HG02763 (cell line): Measurements from ENCODE around the gene EIF3L.

Source experiments
- ATAC-seq: cut with Tn5 transposase; IDR thresholded peaks from one replicate; pipeline ENCODE4 v1.9.1; 2021; ENCODE audit warnings: mild to moderate bottlenecking, moderate library complexity; ENCODE audit not compliant: unreplicated experiment

The EIF3L gene

DNA sequence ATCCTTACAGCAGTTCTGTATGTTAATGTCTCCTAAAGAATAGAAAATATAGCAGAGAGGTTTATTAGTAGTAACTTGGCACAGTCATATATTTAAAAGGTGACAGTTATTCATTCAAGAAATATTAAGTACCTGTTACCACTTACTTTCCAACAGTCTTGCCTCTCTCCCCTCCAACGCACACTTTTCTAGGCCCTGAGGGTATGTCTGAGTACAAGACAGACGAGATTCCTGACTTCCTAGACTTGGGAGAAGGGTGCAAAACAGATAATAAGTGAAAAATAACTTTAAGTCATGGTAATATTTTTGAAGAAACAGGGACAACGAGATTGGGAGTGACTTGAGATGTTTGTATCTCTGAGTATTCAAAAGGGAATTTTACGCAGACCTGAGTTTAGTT, 1.6 kb downstream of the EIF3L start:
- no peak for ATAC-seq

DNA sequence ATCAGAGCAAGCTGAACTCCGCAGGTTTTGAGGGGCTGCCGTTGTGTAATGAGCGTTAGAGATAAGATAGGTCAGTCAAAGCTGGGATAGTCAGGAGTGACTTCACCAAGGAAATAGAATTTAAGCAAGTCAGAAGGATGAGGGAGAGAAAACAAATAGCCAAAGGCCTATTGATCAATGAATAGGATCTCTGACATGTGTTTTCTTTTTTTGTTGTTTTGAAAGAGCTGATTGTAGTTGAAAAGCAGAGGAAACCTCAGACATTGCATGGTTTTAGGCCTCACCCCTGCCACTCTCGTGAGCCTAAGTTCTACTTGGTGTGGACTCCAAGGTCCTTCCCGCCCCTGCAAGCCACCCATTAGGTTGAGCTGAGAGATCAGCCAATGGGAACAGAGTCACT, 3.2 kb downstream of the EIF3L start:
- no peak for ATAC-seq

DNA sequence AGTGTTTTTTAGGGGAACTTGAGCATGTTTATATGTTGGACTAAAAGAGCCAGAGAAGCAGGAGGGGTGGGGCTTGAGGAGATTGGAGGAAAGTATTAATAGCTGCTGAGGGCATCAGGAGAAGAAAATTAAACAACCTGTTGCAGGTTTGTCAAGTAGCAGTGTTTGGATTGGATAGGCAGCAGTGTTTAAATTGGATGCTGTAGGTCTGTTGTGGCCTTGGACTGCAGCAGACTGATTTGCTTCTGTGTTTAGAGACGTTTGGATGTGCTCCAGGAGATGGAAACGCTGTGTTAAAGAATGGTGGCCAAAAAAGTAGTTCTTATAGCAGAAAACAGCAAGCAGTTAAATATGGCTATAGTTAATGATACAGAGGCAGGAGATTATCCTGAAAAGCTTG, 5.7 kb downstream of the EIF3L start:
- no peak for ATAC-seq

DNA sequence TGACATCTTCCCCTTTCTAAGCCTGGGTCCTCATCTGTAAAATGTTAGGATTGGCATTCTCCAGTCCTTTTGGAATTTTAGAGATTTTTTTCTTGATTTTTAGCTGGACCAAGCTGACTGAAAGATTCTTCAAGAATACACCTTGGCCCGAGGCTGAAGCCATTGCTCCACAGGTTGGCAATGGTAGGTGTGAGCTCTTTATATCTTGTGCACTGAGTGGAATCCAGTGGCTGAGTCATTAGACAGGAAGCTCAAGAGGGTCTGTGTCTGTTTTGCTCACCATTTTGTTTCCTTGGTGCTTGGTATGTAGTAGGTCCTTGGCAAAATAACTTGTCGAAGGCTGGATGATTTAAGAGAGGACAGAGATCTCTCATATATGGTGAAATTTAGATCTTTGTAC, 6.2 kb downstream of the EIF3L start:
- no peak for ATAC-seq

DNA sequence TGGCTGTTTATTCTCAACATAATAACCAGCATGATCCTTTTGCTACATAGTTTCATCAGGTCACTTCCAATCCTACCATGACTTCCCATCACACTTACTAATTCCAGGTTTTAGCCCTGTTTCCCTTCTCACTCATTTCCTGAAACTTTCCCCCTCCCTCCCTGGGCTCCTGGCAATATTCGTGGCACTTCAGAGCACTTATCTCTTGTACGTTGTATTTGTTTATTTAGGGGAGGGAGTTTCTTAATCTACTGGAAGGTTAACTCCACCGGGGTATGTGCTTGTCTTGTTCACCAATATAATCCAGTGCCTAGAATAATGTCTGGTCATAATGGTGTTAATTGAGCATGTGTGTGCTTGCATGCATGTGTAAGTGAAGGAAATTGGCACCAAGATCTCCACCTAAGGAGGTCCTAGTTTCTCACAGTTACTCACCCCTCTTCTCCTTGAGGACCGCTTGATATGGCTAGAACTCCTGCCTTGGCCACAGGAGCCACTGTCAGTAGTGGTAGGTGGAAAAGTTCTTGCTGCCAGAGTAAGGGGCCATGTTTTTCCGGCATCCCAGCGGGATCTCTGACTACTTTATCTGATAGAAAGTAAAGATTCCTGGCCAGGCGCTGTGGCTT, 11.7 kb downstream of the EIF3L start:
- ATAC-seq, result no peak

DNA sequence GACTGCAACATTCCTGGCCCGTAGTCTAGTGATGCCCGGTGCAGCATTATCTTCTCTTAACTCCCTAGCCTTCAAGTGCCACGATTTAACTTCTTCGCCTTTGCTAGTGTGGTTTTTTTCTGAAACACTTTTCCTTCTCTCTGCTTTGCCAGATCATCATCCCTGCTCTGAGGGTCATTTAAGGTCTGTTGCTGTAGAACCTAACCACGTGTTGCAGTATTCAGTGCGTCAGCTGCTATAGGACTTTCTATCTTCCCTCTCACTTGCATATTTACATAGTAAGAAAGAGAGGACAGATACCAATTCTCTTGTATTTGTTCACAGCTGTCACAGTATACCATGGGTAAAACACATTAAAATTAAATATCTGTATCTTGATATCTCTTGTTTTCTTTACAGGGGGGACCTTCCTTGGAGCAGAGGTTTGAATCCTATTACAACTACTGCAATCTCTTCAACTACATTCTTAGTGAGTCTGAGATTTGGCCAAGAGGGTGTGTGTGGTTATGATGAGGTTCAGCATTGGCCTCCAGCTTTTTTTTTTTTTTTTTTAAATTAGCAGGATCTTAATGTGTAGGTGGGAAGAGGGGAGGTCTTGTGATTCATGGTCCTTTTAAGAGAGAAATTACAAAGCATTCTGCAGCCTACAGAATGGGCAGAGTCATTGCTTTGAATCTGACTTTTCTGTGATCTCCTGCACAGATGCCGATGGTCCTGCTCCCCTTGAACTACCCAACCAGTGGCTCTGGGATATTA, 13.5 kb downstream of the EIF3L start:
- no peak for ATAC-seq

DNA sequence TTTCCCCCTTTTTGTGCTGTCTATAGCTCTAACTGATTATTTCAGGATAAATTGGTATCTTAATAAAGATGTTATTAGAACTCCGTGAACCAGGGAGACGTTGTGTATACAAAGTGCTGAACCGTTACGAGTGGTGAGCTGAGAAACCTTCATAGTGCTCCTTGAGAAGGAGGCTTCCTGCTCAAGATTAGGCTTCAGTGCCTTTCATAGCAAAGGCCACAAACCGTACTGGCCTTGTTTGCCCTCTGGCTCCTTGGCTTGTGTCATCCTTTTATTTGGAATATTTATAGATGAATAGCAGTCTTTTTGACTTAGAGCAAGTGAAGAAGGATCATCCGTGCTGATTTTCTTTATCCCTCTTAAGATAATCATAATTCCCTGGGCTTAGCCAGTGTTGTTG, 16.3 kb downstream of the EIF3L start:
- no peak for ATAC-seq

DNA sequence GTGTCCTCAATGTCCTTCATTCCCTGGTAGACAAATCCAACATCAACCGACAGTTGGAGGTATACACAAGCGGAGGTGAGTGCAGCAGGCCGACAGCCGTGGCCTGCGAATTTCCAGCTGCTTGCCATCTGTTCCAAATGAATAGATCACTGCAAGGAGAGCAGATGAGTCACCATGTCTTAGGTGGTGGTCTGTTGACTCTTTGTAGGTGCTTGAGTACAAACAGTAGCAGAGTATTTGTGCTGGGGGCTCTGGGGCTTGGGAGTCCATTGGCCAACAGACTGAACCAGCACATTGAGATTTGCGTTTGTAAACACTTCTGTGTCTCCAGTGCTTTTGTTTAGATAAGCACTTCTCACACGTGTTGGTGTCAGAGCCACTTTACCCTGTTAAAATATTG, 21.1 kb downstream of the EIF3L start:
- no peak for ATAC-seq

DNA sequence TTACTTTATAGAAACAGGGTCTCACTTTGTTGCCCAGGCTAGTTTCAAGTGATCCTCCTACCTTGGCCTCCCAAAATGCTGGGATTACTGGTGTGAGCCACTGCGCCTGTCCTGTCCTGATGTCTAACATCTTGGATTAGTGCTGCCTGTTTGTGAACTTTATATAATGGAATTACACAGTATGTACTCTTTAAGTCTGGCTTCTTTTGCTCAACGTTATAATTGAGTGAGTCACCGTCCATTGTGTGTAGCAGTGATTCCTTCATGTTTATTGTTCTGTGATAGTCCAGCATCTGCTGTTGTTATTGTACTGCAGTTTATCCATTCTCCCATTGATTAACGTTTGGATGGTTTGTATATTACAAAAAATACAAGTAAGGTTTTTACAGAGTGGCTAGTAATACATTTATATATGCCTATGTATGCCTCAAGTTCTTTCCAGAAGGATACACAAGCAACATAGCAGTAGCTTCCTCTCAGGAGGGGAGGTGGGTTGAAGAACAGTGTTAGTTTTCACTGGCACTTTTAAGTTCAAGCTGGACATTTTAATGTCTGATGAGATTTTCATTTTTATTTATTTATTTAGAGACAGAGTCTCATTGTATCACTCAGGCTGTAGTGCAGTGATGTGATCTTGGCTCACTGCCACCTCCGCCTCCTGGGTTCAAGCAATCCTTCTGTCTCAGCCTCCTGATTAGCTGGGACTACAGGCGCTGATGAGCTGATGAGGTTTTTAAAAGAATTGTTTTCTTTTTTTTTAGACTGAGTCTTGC, 31.6 kb downstream of the EIF3L start:
- ATAC-seq, result no peak

DNA sequence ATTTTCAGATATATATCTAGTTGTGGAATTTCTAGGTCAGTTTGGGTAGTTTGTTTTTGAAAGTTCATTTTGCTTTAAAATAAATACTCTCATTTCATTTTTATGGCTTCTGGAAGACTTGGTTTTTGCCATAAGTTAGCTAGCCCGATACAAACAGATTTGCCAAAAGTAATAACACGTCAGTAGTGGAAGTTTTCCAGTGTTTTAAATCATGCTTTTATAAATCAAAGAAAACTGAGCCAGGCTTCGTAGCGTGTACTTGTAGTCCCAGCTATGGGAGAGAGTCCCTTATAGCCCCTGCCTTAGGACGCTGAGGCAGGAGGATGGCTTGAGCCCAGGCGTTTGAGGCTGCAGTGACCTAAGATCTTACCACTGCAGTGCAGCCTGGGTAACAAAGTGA, 35.2 kb downstream of the EIF3L start:
- ATAC-seq, result no peak

DNA sequence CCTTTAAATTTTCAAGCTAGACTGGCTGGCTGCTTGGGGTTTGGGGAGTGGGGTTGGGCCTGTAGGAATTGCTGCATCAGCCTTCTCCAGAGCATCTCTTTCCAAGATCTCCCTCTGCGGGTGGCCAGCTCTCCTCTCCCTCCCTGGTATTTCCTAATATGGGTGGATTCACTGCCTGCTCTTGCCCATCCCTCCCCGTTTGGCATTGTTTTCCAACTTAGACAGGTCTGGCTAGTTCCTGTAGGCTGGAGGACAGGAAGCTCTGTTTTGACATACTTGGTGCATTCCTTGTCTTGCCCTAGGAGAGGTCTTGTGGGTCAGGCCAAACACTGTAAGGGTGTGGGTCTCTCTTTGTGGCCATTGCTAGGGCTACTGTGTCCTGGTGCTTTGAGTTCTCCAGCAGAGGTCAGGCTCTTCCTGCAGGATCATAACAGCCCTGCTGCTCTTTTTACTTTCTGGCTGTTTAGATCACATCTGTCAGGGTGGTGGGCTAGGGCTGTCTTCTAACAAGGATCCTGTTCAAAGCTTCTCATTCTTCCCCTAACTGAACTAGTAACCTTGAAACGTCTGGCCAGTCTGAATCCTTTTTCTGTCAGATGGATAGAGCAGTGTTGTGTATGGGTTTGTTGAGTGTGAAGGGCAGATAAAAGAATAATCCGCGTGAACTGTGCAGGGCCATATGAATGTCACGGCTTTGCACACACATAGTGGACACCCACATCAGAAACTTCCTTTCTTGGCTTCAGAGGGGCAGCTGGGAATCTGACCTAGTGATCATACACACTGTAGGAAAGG, 38.6 kb downstream of the EIF3L start:
- ATAC-seq, result no peak

DNA sequence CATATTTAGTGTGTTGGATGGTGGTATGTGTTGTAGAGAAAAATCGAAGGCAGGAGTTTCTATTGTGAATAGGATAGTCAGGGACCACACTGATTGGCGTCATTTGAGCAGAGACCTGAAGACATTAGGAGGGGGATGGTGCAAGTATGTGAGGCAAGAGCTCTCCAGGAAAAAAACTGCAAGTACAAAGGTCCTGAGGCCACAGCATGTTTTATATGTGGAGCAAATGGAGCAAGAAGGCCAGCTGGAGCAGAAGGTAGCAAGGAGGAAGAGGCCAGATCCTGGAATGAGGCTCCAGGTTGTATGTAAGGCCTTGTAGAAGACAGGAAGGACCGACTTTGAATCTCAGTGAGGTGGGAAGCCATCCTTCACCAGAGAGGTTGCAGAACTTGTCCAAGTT, 42.7 kb downstream of the EIF3L start:
- no peak for ATAC-seq

DNA sequence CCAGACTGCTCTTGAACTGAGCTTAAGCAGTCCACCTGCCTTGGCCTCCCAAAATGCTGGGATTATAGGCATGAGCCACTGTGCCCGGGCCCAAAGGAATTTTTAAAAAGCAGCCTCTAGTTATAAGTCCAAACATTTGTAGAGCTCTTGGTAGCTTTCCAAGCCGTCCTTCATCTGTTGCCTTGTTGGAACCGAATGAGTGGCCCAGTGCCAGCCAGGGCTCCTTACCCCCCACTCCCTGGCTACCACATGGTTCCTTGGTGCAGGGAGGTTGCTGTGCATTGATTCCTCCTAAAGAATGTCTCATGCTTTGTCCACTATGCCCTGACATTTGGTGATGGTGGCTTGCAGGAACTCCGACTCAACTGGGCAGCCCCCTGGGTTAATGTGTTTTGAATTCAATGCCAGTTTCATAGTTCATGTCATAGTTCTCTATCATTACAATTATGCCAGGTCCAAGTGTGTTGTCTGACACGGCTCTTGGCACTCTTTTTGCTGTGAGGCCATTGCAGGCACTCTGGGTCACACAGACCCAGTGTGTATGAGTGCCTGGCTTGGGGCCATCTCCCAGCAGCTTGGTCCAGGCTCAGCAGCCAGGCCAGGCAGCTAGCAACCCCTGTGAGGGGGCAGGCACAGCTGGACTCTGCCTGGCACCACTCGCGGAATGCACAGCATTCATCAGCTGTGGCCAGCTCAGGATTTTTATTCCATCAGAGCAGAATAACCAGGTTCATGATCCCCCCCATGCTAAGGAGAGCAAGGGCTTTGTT, 43.5 kb downstream of the EIF3L start:
- no peak for ATAC-seq

DNA sequence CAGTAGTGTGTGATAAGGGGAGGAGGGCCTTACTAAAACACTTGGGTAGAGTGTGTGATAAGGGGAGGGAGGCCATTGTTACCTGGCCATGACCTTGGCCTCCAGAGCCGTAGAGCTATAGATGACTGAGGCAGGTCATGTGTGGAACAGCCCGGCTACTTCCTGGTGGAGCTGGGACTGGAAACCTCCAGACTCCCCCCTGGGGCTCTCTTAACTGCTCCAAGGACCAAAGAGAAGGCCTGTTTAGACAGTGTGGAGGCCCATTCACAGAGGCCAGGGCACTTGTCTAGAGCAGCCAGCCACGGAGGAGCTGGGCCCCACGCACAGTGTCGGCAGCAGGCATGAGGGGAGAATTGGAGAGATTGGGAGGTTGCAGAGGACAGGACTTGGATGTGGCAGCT, 44.4 kb downstream of the EIF3L start:
- no peak for ATAC-seq

DNA sequence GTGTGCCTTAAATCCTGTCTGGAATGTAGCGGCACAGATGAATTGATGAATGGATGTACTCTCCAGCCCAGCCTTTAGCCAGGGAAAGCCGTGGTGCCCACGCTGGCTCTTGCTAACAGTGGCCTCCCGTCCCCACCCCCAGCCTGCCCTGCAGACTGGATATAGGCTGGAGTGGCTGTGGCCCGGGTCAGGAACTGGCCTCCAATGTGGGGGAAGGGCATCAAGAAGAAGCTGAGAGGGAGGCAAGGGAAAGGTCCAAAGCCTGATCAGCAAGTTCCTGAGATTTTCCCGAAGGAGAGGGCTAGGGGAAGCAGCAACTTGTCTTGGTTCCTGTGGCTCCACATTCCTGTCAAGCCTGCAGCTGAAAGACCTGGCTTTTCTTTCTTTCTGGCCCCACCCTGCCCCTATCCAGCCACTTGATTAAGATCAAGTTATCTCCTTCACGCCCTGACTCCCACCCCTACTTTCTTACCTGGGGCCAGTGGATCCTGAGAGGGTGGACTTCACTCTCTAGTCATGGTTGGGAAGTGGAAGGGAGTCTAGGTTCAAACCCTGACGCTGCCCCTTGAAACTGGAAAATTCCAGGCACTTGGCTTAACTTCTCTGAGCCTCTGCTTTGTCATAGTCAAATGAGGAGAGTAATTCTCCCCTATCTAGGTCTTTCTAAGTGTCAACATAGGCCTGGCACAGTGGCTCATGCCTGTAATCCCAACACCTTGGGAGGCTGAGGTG, 45.9 kb downstream of the EIF3L start:
- ATAC-seq, result no peak

DNA sequence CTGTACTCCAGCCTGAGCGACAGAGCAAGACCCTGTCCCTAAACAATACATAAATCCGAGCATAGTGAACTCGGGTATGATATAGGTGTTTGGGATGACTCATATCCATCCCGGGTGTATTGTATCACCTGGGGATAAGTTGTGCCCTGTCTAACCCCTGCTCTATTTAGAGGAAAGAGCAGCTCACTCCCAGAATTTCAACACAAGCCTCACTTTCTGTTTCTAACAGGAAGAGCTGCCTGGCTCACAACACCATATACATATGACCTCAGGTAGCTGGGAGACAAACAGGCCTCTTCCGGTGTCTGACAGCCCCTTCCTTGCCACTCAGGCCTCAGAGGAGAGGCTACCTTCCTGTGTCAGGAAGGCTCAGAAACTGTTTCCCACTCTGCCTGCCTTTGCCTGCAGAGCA, 47.0 kb downstream of the EIF3L start:
- ATAC-seq, result no peak

DNA sequence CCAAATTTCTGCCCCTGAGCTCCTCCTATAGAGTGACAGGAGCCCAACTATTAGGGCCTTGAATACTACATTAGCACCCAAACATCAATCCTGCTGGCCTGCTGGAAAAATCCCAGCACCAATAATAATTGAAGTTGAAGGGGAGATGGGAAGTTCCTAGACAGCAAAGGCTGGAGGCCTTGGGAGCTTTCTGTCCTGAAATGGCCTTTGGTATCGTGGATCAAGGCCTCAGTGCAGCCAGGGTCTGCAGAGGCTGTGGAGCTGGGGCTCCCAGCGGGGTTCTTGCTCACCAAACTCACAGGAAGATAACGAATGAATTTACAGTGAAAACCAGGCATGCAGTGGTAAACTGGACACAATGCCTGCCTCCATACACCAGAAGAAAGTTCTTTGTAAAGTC, 47.7 kb downstream of the EIF3L start:
- no peak for ATAC-seq

DNA sequence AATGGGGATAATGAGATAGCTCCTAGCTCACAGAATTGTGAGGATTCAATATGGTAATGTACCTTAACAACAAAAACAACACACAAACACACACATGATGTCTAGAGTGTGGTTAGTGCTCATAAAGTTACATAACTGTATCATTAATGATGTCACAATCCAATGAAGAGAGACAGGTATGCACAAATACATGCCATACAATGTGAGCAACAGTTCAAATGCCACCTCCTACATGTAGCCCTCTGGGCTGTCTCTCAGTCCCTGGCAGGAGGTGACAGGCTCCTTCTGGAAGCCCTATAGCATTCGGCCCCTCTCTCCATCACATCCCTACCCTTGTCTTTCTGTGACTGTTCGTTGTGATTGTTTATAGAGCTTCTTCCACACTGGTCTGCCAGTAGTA, 48.6 kb downstream of the EIF3L start:
- ATAC-seq, result no peak

DNA sequence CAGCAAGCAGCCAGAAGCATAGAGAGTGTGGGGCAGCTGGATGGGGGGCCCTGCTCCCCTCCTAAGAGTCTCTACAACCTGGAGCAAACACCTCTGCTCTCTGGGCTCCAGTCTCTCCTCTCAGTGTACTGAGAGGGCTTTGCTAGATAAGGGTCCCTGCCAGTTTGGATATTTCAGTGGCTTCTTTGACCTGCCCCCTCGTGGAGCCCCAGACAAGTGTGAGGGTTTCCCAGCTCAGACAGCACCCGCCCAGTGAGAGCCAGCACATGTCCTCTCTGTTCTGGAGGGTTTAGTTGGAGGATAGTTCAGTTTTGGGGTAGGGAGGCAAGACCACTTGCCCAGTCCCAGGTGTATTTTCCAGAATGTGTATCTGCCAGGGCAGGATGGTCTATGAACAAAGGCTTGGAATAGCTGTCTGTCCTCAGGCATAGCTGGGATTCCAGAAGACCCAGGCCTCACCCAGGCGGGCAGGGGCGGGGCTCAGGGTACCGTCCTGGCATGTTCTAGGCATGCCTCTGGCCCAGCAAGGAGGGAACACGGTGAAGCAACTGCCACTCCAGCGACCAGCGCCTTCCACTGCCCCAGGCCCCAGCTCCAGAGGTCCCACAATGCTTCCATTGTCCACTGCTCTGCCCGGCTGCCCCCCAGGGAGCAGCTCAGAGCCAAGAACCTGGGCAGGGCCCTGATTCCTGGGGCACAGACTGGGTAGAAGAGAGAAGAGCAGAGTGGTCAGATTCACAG, 49.4 kb downstream of the EIF3L start:
- ATAC-seq, result no peak
